OCI-LY7 (cell line): ENCODE results near the gene CWH43. TPM values are rescaled to one million over a fixed set of nuclear protein-coding genes. Genes with fewer than 3 reads are reported as not detected.
"Not testable (repeated sequence)": the region's sequence is repeated elsewhere in the genome, so short reads cannot be mapped to it uniquely, and the experiment has no call there.

Experiments used
- BruUV-seq: library from RNA; stranded (reverse); fragments of 400-500 nt; replicated peaks from 2 replicates; lab custom pipeline; 2021; lab: Mats Ljungman, UMichigan
- CTCF ChIA-PET: fragments of 300-600 bp; sonication (Branson Sonifier 250); formaldehyde crosslinking; loops from one replicate; lab custom pipeline; 2022; ENCODE audit warnings: antibody characterized with exemption; ENCODE audit not compliant: unreplicated experiment; lab: Charles Lee
- POLR2A ChIA-PET: fragments of 300-600 bp; sonication (Branson Sonifier 250); formaldehyde crosslinking; loops from one replicate; lab custom pipeline; 2022; ENCODE audit warnings: antibody characterized with exemption; lab: Charles Lee
- DNase-seq: peaks from one replicate; pipeline ENCODE4 v3.0.0-alpha.2; 2015; ENCODE audit warnings: low spot score
- H2AFZ ChIP-seq: fragments of 200-600 bp; sonication (generic), shearing (Covaris generic); 2 replicates; pipeline ENCODE4 v1.6.1; 2014; ENCODE audit warnings: mild to moderate bottlenecking, antibody characterized with exemption, low read length, moderate library complexity
- H3K27ac ChIP-seq: fragments of 200-600 bp; sonication (generic); 2 replicates; pipeline ENCODE4 v1.5.1; 2014; ENCODE audit warnings: mixed run types, low read depth, mild to moderate bottlenecking, moderate library complexity, low read length, inconsistent platforms; ENCODE audit not compliant: poor library complexity, severe bottlenecking
- H3K36me3 ChIP-seq: fragments of 200-600 bp; sonication (generic); 2 replicates; pipeline ENCODE4 v1.6.1; 2014; ENCODE audit warnings: mild to moderate bottlenecking, antibody characterized with exemption, low read length, moderate library complexity, mixed read lengths; ENCODE audit not compliant: insufficient read depth
- H3K4me1 ChIP-seq: fragments of 200-600 bp; sonication (generic); 2 replicates; pipeline ENCODE4 v1.5.1; 2014; ENCODE audit warnings: mild to moderate bottlenecking, low read length; ENCODE audit not compliant: insufficient read depth, poor library complexity, severe bottlenecking
- H3K4me2 ChIP-seq: fragments of 200-600 bp; sonication (generic); 2 replicates; pipeline ENCODE4 v1.6.1; 2014; ENCODE audit warnings: mild to moderate bottlenecking, low read length
- H3K4me3 ChIP-seq: fragments of 200-600 bp; sonication (generic); 2 replicates; pipeline ENCODE4 v1.5.1; 2014; ENCODE audit warnings: mild to moderate bottlenecking, low read depth, low read length; ENCODE audit not compliant: poor library complexity, severe bottlenecking
- H3K79me2 ChIP-seq: fragments of 200-600 bp; sonication (generic); 2 replicates; pipeline ENCODE4 v1.6.1; 2016; ENCODE audit warnings: low read depth, mild to moderate bottlenecking, low read length, moderate library complexity, mixed read lengths; ENCODE audit not compliant: insufficient read depth
- H3K9me2 ChIP-seq: fragments of 200-600 bp; sonication (generic); 2 replicates; pipeline ENCODE4 v1.6.1; 2016; ENCODE audit warnings: mild to moderate bottlenecking, low read length, mixed read lengths; ENCODE audit not compliant: insufficient read depth
- H3K9me3 ChIP-seq: fragments of 200-600 bp; sonication (generic); 2 replicates; pipeline ENCODE4 v1.6.1; 2014; ENCODE audit warnings: mild to moderate bottlenecking, mixed run types, low read length, mixed read lengths
- H4K20me1 ChIP-seq: fragments of 200-600 bp; sonication (generic); 2 replicates; pipeline ENCODE4 v1.6.1; 2014; ENCODE audit warnings: mild to moderate bottlenecking, antibody characterized with exemption, low read length, moderate library complexity, mixed read lengths; ENCODE audit not compliant: insufficient read depth
- intact Hi-C: fragments of 100-400 bp; cut with micrococcal nuclease; formaldehyde crosslinking; loops from one replicate; pipeline ENCODE4 v1.10.0; 2022; ENCODE audit not compliant: unreplicated experiment
- total RNA-seq, 2 experiments: library from RNA; depleted of rRNA in 1 of 2; stranded (reverse); fragments of >200 nt in 1 of 2; shearing (Covaris generic) in 1 of 2; gene quantifications; 2 replicates each; pipeline ENCODE4 v1.2.3, GENCODE V29; 2014 to 2022

The CWH43 gene
- total RNA-seq, 2 experiments from 2014 or later, result not detected

DNA sequence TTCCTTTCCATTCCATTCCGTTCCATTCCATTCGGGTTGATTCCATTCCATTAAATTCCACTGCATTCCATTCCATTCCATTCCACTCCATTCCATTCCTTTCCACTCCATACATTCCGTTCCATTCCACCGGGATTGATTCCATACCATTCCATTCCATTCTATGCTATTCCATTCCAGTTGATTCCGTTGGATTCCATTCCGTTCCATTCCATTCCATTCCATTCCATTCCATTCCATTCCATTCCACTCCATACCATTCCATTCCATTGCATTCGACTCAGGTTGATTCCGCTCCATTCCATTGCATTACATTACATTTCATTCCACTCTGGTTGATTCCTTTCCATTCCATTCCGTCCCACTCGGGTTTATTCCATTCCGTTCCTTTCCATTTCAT is 110.1 kb downstream of the CWH43 start:
- H3K36me3 ChIP-seq, H3K9me2 ChIP-seq, BruUV-seq, DNase-seq, H3K4me3 ChIP-seq, H2AFZ ChIP-seq, H3K27ac ChIP-seq, H4K20me1 ChIP-seq, H3K79me2 ChIP-seq, intact Hi-C loops, H3K4me2 ChIP-seq, POLR2A ChIA-PET, CTCF ChIA-PET, H3K4me1 ChIP-seq: not testable (repeated sequence)
- H3K9me3 ChIP-seq, result peaks cover 52% of the 10 kb centered on the region

DNA sequence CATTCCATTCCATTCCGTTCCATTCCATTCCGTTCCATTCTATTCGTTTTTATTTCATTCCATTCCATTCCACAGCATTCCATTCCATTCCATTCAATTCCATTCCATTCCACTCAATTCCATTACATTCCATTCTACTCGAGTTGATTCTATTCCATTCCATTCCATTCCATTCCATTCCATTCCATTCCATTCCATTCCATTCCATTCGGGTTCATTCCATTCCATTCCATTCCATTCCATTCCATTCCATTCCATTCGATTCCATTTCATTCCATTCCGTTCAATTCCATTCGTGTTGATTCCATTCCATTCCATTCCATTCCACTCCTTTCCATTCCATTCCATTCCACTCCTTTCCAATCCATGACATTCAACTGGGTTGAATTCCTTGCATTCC is 110.6 kb downstream of the CWH43 start:
- not testable (repeated sequence) for H3K4me3 ChIP-seq, H3K4me2 ChIP-seq

DNA sequence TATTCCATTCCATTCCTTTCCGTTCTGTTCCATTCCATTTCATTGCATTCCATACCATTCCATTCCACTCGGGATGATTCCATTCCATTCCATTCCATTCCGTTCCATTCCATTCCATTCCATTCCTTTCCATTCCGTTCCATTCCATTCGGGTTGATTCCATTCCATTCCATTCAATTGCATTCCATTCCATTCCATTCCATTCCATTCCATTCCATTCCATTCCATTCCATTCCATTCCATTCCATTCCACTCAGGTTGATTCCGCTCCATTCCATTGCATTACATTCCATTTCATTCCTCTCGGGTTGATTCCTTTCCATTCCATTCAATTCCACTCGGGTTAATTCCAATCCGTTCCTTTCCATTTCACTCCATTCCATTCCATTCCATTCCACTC is 111.0 kb downstream of the CWH43 start:
- H3K79me2 ChIP-seq, H3K4me2 ChIP-seq, DNase-seq, H3K36me3 ChIP-seq, CTCF ChIA-PET, H4K20me1 ChIP-seq, intact Hi-C loops, BruUV-seq, H3K4me1 ChIP-seq, H3K9me2 ChIP-seq, H2AFZ ChIP-seq, POLR2A ChIA-PET, H3K27ac ChIP-seq, H3K4me3 ChIP-seq: not testable (repeated sequence)
- H3K9me3 ChIP-seq, result peaks cover 46% of the 10 kb centered on the region

More for the DNA sequence above, 110.6 kb downstream of the CWH43 start:
- H3K9me2 ChIP-seq, H4K20me1 ChIP-seq, H3K36me3 ChIP-seq, CTCF ChIA-PET, H2AFZ ChIP-seq, POLR2A ChIA-PET, BruUV-seq, H3K27ac ChIP-seq, DNase-seq, H3K79me2 ChIP-seq, intact Hi-C loops, H3K4me1 ChIP-seq: not testable (repeated sequence)
- H3K9me3 ChIP-seq, result peaks cover 50% of the 10 kb centered on the region

DNA sequence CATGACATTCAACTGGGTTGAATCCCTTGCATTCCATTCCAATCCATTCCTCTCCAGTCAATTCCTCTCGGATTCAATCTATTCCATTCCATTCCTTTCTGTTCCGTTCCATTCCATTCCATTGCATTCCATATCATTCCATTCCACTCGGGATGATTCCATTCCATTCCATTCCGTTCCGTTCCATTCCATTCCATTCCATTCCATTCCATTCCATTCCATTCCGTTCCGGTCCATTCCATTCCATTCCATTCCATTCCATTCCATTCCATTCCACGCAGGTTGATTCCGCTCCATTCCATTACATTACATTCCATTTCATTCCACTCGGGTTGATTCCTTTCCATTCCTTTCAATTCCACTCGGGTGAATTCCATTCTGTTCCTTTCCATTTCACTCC is 111.4 kb downstream of the CWH43 start:
- H3K79me2 ChIP-seq, H2AFZ ChIP-seq, CTCF ChIA-PET, H4K20me1 ChIP-seq, H3K36me3 ChIP-seq, intact Hi-C loops, H3K4me2 ChIP-seq, H3K4me3 ChIP-seq, H3K9me2 ChIP-seq, DNase-seq, BruUV-seq, H3K27ac ChIP-seq, POLR2A ChIA-PET, H3K4me1 ChIP-seq: not testable (repeated sequence)
- peaks cover 42% of the 10 kb centered on the region for H3K9me3 ChIP-seq

DNA sequence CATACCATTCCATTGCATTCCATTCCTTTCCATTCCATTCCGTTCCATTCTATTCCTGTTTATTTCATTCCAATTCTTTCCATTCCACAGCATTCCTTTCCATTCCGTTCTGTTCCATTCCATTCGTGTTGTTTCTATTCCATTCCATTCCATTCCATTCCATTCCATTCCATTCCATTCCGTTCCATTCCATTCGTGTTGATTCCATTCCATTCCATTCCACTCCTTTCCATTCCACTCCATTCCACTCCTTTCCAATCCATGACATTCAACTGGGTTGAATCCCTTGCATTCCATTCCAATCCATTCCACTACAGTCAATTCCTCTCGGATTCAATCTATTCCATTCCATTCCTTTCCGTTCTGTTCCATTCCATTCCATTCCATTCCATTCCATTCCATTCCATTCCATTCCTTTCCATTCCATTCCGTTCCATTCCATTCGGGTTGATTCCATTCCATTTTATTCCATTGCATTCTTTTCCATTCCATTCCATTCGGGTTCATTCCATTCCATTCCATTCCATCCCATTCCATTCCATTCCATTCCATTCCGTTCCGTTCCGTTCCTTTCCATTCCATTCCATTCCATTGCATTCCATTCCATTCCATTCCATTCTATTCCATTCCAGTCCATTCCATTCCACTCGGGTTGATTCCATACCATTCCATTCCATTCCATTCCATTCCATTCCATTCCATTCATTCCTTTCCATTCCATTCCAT is 112.1 kb downstream of the CWH43 start:
- BruUV-seq, CTCF ChIA-PET: not testable (repeated sequence)

DNA sequence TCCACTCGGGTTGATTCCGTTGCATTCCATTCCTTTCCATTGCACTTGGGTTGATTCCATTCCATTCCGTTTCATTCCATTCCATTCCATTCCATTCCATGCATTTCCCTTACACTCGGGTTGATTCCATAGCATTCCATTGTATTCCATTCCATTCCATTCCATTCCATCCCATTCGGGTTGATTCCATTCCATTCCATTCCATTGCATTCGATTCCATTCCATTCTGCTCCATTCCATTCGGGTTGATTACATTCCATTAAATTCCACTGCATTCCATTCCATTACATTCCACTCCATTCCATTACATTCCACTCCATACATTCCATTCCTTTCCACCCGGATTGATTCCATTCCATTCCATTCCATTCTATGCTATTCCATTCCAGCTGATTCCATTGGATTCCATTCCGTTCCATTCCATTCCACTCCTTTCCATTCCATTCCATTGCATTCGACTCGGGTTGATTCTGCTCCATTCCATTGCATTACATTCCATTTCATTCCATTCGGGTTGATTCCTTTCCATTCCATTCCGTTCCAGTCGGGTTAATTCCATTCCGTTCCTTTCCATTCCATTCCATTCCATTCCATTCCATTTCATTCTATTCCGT is 113.9 kb downstream of the CWH43 start:
- DNase-seq, H4K20me1 ChIP-seq, H2AFZ ChIP-seq, POLR2A ChIA-PET, H3K9me2 ChIP-seq, BruUV-seq, H3K27ac ChIP-seq, intact Hi-C loops, CTCF ChIA-PET, H3K4me3 ChIP-seq, H3K36me3 ChIP-seq, H3K4me1 ChIP-seq, H3K4me2 ChIP-seq, H3K79me2 ChIP-seq: not testable (repeated sequence)
- H3K9me3 ChIP-seq, result peaks cover 59% of the 10 kb centered on the region

More for the DNA sequence above, 112.1 kb downstream of the CWH43 start:
- H3K27ac ChIP-seq, DNase-seq, H4K20me1 ChIP-seq, H3K9me2 ChIP-seq, H3K79me2 ChIP-seq, intact Hi-C loops, H3K4me3 ChIP-seq, POLR2A ChIA-PET, H3K4me2 ChIP-seq, H3K36me3 ChIP-seq, H2AFZ ChIP-seq, H3K4me1 ChIP-seq: not testable (repeated sequence)
- H3K9me3 ChIP-seq, result peaks cover 42% of the 10 kb centered on the region
